GM12878 (cell line): Measurements from ENCODE around the gene SLC22A3. TPM values are rescaled to one million over a fixed set of nuclear protein-coding genes. Genes with fewer than 3 reads are reported as not detected.

ENCODE experiments used
- ATAC-seq: fragments of 200-7000 bp; cut with Tn5 transposase; 3 replicates; pipeline ENCODE4 v1.9.1; 2020; ENCODE audit warnings: mild to moderate bottlenecking, moderate library complexity
- BruUV-seq: library from RNA; stranded (reverse); fragments of 400-500 nt; replicated peaks from 2 replicates; lab custom pipeline; 2021; lab: Mats Ljungman, UMichigan
- CTCF ChIA-PET: fragments of 300-600 bp; sonication (Branson Sonifier 250); formaldehyde crosslinking; extraction: SDS; loops from one replicate; lab custom pipeline; 2021; ENCODE audit warnings: inconsistent platforms; lab: Yijun Ruan, JAX
- POLR2A ChIA-PET: fragments of 350-600 bp; formaldehyde crosslinking; extraction: SDS; loops from one replicate; lab custom pipeline; 2021; ENCODE audit warnings: inconsistent platforms; lab: Charles Lee
- RAD21 ChIA-PET: fragments of 300-600 bp; sonication (Branson Sonifier 250); formaldehyde crosslinking; loops from one replicate; lab custom pipeline; 2023; ENCODE audit warnings: antibody characterized with exemption; ENCODE audit not compliant: unreplicated experiment; lab: Charles Lee
- SMC1A ChIA-PET: fragments of 300-600 bp; sonication (Branson Sonifier 250); formaldehyde crosslinking; loops from one replicate; lab custom pipeline; 2023; ENCODE audit not compliant: unreplicated experiment, uncharacterized antibody; lab: Charles Lee
- DNase-seq: peaks from one replicate; pipeline ENCODE4 v3.0.0-alpha.2; 2011; ENCODE audit warnings: low read depth, low spot score
- FAIRE-seq: peaks from 3 replicates; lab custom pipeline; 2011; peaks lifted over from hg19 to GRCh38; lab: Jason Lieb, UNC
- H2AFZ ChIP-seq: 2 replicates; pipeline ENCODE4 v1.6.0; 2011; ENCODE audit warnings: low read depth, low read length, control low read depth; ENCODE audit not compliant: control insufficient read depth
- H3K27ac ChIP-seq: 2 replicates; pipeline ENCODE4 v1.5.1; 2011; ENCODE audit warnings: control low read depth; ENCODE audit not compliant: control insufficient read depth, insufficient read depth
- H3K27me3 ChIP-seq, 2 experiments: replicated peaks in 1 of 2; 2 replicates each; pipeline versions ENCODE4 v1.6.0 to v1.6.1; 2011; ENCODE audit warnings: low read length in 1 of 2; ENCODE audit not compliant: control insufficient read depth in 2 of 2, insufficient read depth in 2 of 2
- H3K36me3 ChIP-seq, 2 experiments: 2 replicates each; pipeline ENCODE4 v1.5.1; 2011; ENCODE audit warnings: low read length in 1 of 2; ENCODE audit not compliant: control insufficient read depth in 2 of 2, insufficient read depth in 2 of 2
- H3K4me1 ChIP-seq: 2 replicates; pipeline ENCODE4 v1.6.1; 2011; ENCODE audit warnings: mild to moderate bottlenecking, low read length, moderate library complexity, mixed read lengths; ENCODE audit not compliant: control insufficient read depth, insufficient read depth
- H3K4me2 ChIP-seq: 2 replicates; pipeline ENCODE4 v1.6.0; 2011; ENCODE audit warnings: control low read depth; ENCODE audit not compliant: control insufficient read depth, insufficient read depth
- H3K4me3 ChIP-seq: fragments of 200-600 bp; sonication (generic); 2 replicates; pipeline ENCODE4 v1.5.1; 2016
- H3K79me2 ChIP-seq: 2 replicates; pipeline ENCODE4 v1.6.0; 2011; ENCODE audit warnings: low read length; ENCODE audit not compliant: control insufficient read depth, insufficient read depth
- H3K9ac ChIP-seq: 2 replicates; pipeline ENCODE4 v1.8.0; 2011; ENCODE audit warnings: low read length, control low read depth, mixed read lengths; ENCODE audit not compliant: control insufficient read depth, insufficient read depth
- H3K9me3 ChIP-seq: replicated peaks from 3 replicates; pipeline ENCODE4 v1.5.1; 2011; ENCODE audit warnings: mild to moderate bottlenecking, low read length; ENCODE audit not compliant: control insufficient read depth, insufficient read depth
- H4K20me1 ChIP-seq: 2 replicates; pipeline ENCODE4 v1.6.0; 2011; ENCODE audit not compliant: control insufficient read depth, insufficient read depth
- E2F4 ChIP-seq: IDR thresholded peaks from 2 replicates; pipeline ENCODE4 v1.6.1; 2012; ENCODE audit warnings: low read depth, low read length, improper control_type of control experiment
- FOXK2 ChIP-seq: fragments of 450-650 bp; IDR thresholded peaks from 2 replicates; pipeline ENCODE4 v1.6.1; 2017; ENCODE audit warnings: mild to moderate bottlenecking, moderate library complexity
- GATAD2B ChIP-seq: fragments of 450-650 bp; conservative IDR thresholded peaks from 2 replicates; pipeline ENCODE4 v1.6.1; 2017; ENCODE audit warnings: low read depth, mild to moderate bottlenecking, moderate library complexity
- HDAC6 ChIP-seq: fragments of 200-600 bp; sonication (generic); IDR thresholded peaks from one replicate; pipeline ENCODE4 v1.8.0; 2017; ENCODE audit warnings: antibody characterized with exemption; ENCODE audit not compliant: unreplicated experiment
- MTA2 ChIP-seq: fragments of 450-650 bp; IDR thresholded peaks from 2 replicates; pipeline ENCODE4 v1.6.1; 2016; ENCODE audit warnings: low read depth, mild to moderate bottlenecking, moderate library complexity
- SMARCA5 ChIP-seq: fragments of 450-650 bp; IDR thresholded peaks from 2 replicates; pipeline ENCODE4 v1.6.1; 2017; ENCODE audit warnings: mild to moderate bottlenecking
- WGBS: methylation state at CpG from one replicate; pipeline ENCODE4 v1.1.6; 2016; ENCODE audit warnings: low lambda C conversion rate; ENCODE audit not compliant: insufficient replicate concordance, insufficient coverage; ENCODE audit errors: missing lambda C conversion rate; 5-methylcytosine and 5-hydroxymethylcytosine counted together
- in situ Hi-C: fragments of 300-500 bp; cut with MboI; formaldehyde crosslinking; loops from 9 replicates; pipeline ENCODE4 v1.14.3; 2018; ENCODE audit warnings: mixed read lengths
- intact Hi-C: fragments of 100-400 bp; cut with micrococcal nuclease; formaldehyde crosslinking; loops from one replicate; pipeline ENCODE4 v1.14.2; 2022; ENCODE audit not compliant: unreplicated experiment
- polyA plus RNA-seq, 11 experiments: library from polyadenylated mRNA; depleted of rRNA in 4 of 11; unstranded in 6 of 11; stranded (reverse) in 5 of 11; fragments of >200 nt; fragmentation: Nextera tagmentation in 4 of 11; fragmentation: Illumina TruSeq in 1 of 11; extraction: Ambion mirVana in 4 of 11; extraction: Trizol in 1 of 11; gene quantifications; 1 replicate in 1 of 11; 2 replicates in 10 of 11; pipeline versions ENCODE4 v1.2.1 to v1.2.3, GENCODE V29; 2011 to 2016; ENCODE audit warnings: inconsistent platforms in 2 of 11, missing spikeins in 2 of 11, low read depth in 1 of 11
- total RNA-seq, 4 experiments: library from RNA; depleted of rRNA in 3 of 4; stranded (reverse); fragments of >200 nt in 3 of 4; fragmentation: Illumina TruSeq in 1 of 4; extraction: Trizol in 1 of 4; gene quantifications; 2 replicates each; pipeline versions ENCODE4 v1.2.1 to v1.2.3, GENCODE V29; 2013 to 2021

Gene SLC22A3
- total and polyA plus RNA-seq, 10 of the 15 experiments (the other 5 are each of a cell fraction or from before 2014, with no cell fraction given): 0.07 to 0.15 TPM; not detected in 8

- no peak for TF ChIP-seq SMARCA5
- TF ChIP-seq FOXK2: no peak
Measured at GRCh38 chr6:160386869-160387530, 38.8 kb downstream of the SLC22A3 start (continued).

- 10% methylated on average over 3 of the region's 3 CpGs for WGBS
- ChIA-PET POLR2A (no interaction called here), SMC1A (no interaction called here), RAD21 (no interaction called here), CTCF (no interaction called here)
- BruUV-seq: no TSS peak
- FAIRE-seq: no peak
- TF ChIP-seq HDAC6 (no peak), MTA2 (no peak), GATAD2B (no peak), E2F4 (no peak)
- Histone ChIP-seq H3K9me3 (no peaks in the 10 kb centered on the region; the same call in 2 of the 3 replicates), H3K4me1 (no peaks in the 10 kb centered on the region), H3K27ac (no peak overlapping the region), H3K9ac (no peak overlapping the region), H3K36me3 (no peaks in the 10 kb centered on the region), H3K4me2 (no peak overlapping the region), H2AFZ (no peak overlapping the region), H4K20me1 (no peaks in the 10 kb centered on the region), H3K79me2 (no peaks in the 10 kb centered on the region), H3K27me3 (peaks cover 0 to 2% of the 10 kb centered on the region in 2 experiments; a peak in 2 of 4 replicates), H3K4me3 (no peak overlapping the region)
- ATAC-seq: no peak
- no peak for DNase-seq
- intact Hi-C loops: no loop called here
- in situ Hi-C loops: no loop called here
Measured at GRCh38 chr6:160387916-160388643, 39.9 kb downstream of the SLC22A3 start.
